NT2/D1 (cell line): ENCODE results near the gene PARP14.

ENCODE experiments used
- SUZ12 ChIP-seq: IDR thresholded peaks from 2 replicates; pipeline ENCODE4 v1.6.1; 2011; ENCODE audit not compliant: insufficient read length, insufficient read depth; ENCODE audit errors: extremely low read depth
- YY1 ChIP-seq: IDR thresholded peaks from 2 replicates; pipeline ENCODE4 v1.6.1; 2011; ENCODE audit not compliant: insufficient read length, insufficient read depth
- ZNF274 ChIP-seq: IDR thresholded peaks from 2 replicates; pipeline ENCODE4 v1.6.1; 2011; ENCODE audit warnings: mild to moderate bottlenecking, low read depth, low read length

DNA sequence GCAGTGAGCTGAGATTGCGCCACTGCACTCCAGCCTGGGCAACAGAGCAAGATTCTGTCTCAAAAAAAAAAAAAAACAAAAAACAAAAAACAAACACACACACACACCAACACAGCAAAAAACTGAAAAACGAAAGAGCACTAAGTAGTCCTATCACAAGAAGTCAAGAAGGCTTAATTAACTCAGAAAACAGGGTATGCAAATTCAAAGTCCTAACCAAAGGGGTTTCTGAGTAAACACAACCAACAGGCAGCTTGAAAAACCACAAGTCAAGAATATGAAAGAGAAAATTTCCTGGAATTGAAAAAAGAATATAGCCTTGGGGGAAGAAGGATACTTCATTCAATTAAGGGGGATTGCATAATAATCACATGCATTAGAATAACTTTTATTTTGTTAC is 37.7 kb upstream of the PARP14 start:
- no peak for TF ChIP-seq ZNF274
- no peak for TF ChIP-seq YY1
- TF ChIP-seq SUZ12: no peak
